ENCODE data around the gene HOXB8.

Gene HOXB8

GRCh38 chr17:48599354-48599753 is 15.7 kb downstream of the HOXB8 start:
- Mint-ChIP-seq H3K27ac (no peak overlapping the region), H3K4me1 (peaks cover 31% of the 10 kb centered on the region), H3K4me3 (no peak overlapping the region), H3K9me3 (no peaks in the 10 kb centered on the region), H3K36me3 (no peaks in the 10 kb centered on the region), H3K27me3 (peaks cover 100% of the 10 kb centered on the region)
- no peak for ATAC-seq

GRCh38 chr17:48598736-48599135 is 16.4 kb downstream of the HOXB8 start:
- no peaks in the 10 kb centered on the region for H3K36me3 Mint-ChIP-seq
- no peak overlapping the region for H3K27ac Mint-ChIP-seq
- H3K4me3 Mint-ChIP-seq: no peak overlapping the region
- H3K27me3 Mint-ChIP-seq: peaks cover 100% of the 10 kb centered on the region
- ATAC-seq: no peak
- no peaks in the 10 kb centered on the region for H3K9me3 Mint-ChIP-seq
- peaks cover 35% of the 10 kb centered on the region for H3K4me1 Mint-ChIP-seq

GRCh38 chr17:48597778-48598631 is 17.1 kb downstream of the HOXB8 start:
- Mint-ChIP-seq H3K4me3 (peak overlapping the region; percentile 70), H3K27me3 (peaks cover 100% of the 10 kb centered on the region), H3K36me3 (no peaks in the 10 kb centered on the region), H3K9me3 (no peaks in the 10 kb centered on the region), H3K4me1 (peaks cover 42% of the 10 kb centered on the region), H3K27ac (peak overlapping the region; percentile 13)
- peak; percentile 66 for ATAC-seq

GRCh38 chr17:48597528-48597777 is 17.6 kb downstream of the HOXB8 start:
- peak overlapping the region; percentile 70 for H3K4me3 Mint-ChIP-seq
- peaks cover 100% of the 10 kb centered on the region for H3K27me3 Mint-ChIP-seq
- no peaks in the 10 kb centered on the region for H3K36me3 Mint-ChIP-seq
- peaks cover 44% of the 10 kb centered on the region for H3K4me1 Mint-ChIP-seq
- no peaks in the 10 kb centered on the region for H3K9me3 Mint-ChIP-seq
- peak overlapping the region; percentile 13 for H3K27ac Mint-ChIP-seq
- ATAC-seq: no peak

- peaks cover 100% of the 10 kb centered on the region for H3K27me3 Mint-ChIP-seq
- no peak for ATAC-seq
- H3K27ac Mint-ChIP-seq: peak overlapping the region; percentile 13
- H3K4me3 Mint-ChIP-seq: peak overlapping the region; percentile 70
- no peaks in the 10 kb centered on the region for H3K36me3 Mint-ChIP-seq
- no peaks in the 10 kb centered on the region for H3K9me3 Mint-ChIP-seq
- H3K4me1 Mint-ChIP-seq: peaks cover 41% of the 10 kb centered on the region
These were observed 18.2 kb downstream of the HOXB8 start for GRCh38 chr17:48596735-48597527.

- no peak overlapping the region for H3K27ac Mint-ChIP-seq
- peaks cover 100% of the 10 kb centered on the region for H3K27me3 Mint-ChIP-seq
- peaks cover 41% of the 10 kb centered on the region for H3K4me1 Mint-ChIP-seq
- peak overlapping the region; percentile 50 for H3K4me3 Mint-ChIP-seq
- no peak for ATAC-seq
- H3K9me3 Mint-ChIP-seq: no peaks in the 10 kb centered on the region
- H3K36me3 Mint-ChIP-seq: no peaks in the 10 kb centered on the region
These were observed 18.9 kb downstream of the HOXB8 start for GRCh38 chr17:48596000-48596734.

GRCh38 chr17:48595278-48595999 is 19.7 kb downstream of the HOXB8 start:
- peaks cover 41% of the 10 kb centered on the region for H3K4me1 Mint-ChIP-seq
- no peak overlapping the region for H3K27ac Mint-ChIP-seq
- no peaks in the 10 kb centered on the region for H3K9me3 Mint-ChIP-seq
- ATAC-seq: no peak
- H3K27me3 Mint-ChIP-seq: peaks cover 100% of the 10 kb centered on the region
- no peaks in the 10 kb centered on the region for H3K36me3 Mint-ChIP-seq
- no peak overlapping the region for H3K4me3 Mint-ChIP-seq

GRCh38 chr17:48594538-48595277 is 20.4 kb downstream of the HOXB8 start:
- Mint-ChIP-seq H3K36me3 (no peaks in the 10 kb centered on the region), H3K4me3 (no peak overlapping the region), H3K27me3 (peaks cover 100% of the 10 kb centered on the region), H3K9me3 (no peaks in the 10 kb centered on the region), H3K27ac (no peak overlapping the region), H3K4me1 (peaks cover 41% of the 10 kb centered on the region)
- ATAC-seq: no peak

GRCh38 chr17:48593840-48594537 is 21.1 kb downstream of the HOXB8 start:
- no peaks in the 10 kb centered on the region for H3K36me3 Mint-ChIP-seq
- no peaks in the 10 kb centered on the region for H3K9me3 Mint-ChIP-seq
- no peak overlapping the region for H3K27ac Mint-ChIP-seq
- H3K27me3 Mint-ChIP-seq: peaks cover 100% of the 10 kb centered on the region
- H3K4me1 Mint-ChIP-seq: peaks cover 41% of the 10 kb centered on the region
- H3K4me3 Mint-ChIP-seq: no peak overlapping the region
- peak; percentile 54 for ATAC-seq

- Mint-ChIP-seq H3K36me3 (no peaks in the 10 kb centered on the region), H3K9me3 (no peaks in the 10 kb centered on the region), H3K4me3 (peak within 1 kb of the TSS; percentile 35), H3K27me3 (peaks cover 100% of the 10 kb centered on the region), H3K4me1 (peaks cover 41% of the 10 kb centered on the region), H3K27ac (no peak within 1 kb of the TSS)
- ATAC-seq: no peak
These were observed 21.8 kb downstream of the HOXB8 start, which contains the start of gene HOXB5 for GRCh38 chr17:48593126-48593829. Gene HOXB5 (minus strand): TSS chr17:48593779. CDS start chr17:48593682, 97 bp downstream.

GRCh38 chr17:48592577-48592976 is 22.5 kb downstream of the HOXB8 start:
- H3K4me3 Mint-ChIP-seq: peak overlapping the region; percentile 35
- H3K27ac Mint-ChIP-seq: no peak overlapping the region

GRCh38 chr17:48592057-48592514 is 23.0 kb downstream of the HOXB8 start:
- Mint-ChIP-seq H3K4me3 (no peak overlapping the region), H3K36me3 (no peaks in the 10 kb centered on the region), H3K4me1 (peaks cover 30% of the 10 kb centered on the region), H3K27me3 (peaks cover 100% of the 10 kb centered on the region), H3K9me3 (no peaks in the 10 kb centered on the region), H3K27ac (no peak overlapping the region)
- ATAC-seq: no peak

More at GRCh38 chr17:48592577-48592976, 22.5 kb downstream of the HOXB8 start:
- H3K4me1 Mint-ChIP-seq: peaks cover 34% of the 10 kb centered on the region
- H3K9me3 Mint-ChIP-seq: no peaks in the 10 kb centered on the region
- H3K36me3 Mint-ChIP-seq: no peaks in the 10 kb centered on the region
- no peak for ATAC-seq
- peaks cover 100% of the 10 kb centered on the region for H3K27me3 Mint-ChIP-seq

Data from stimulated activated memory B cell treated with anti-CD40 and anti-IgM and Interleukin-4, amounts not matched to agents 10 μg/mL and 1 μg/mL and 100 μg/mL, for 72 hours (primary cell).